ENCODE data around the gene PLXNA2. TPM values are rescaled to one million over a fixed set of nuclear protein-coding genes. Genes with fewer than 3 reads are reported as not detected.

The PLXNA2 gene
- total and polyA plus RNA-seq, 2 of the 13 experiments (the other 11 are each of a cell fraction or from before 2014, with no cell fraction given), result 1.1 to 2.1 TPM

GRCh38 chr1:208089149-208089548 is 155.0 kb downstream of the PLXNA2 start (continued):
- TF ChIP-seq, protein P1, sequence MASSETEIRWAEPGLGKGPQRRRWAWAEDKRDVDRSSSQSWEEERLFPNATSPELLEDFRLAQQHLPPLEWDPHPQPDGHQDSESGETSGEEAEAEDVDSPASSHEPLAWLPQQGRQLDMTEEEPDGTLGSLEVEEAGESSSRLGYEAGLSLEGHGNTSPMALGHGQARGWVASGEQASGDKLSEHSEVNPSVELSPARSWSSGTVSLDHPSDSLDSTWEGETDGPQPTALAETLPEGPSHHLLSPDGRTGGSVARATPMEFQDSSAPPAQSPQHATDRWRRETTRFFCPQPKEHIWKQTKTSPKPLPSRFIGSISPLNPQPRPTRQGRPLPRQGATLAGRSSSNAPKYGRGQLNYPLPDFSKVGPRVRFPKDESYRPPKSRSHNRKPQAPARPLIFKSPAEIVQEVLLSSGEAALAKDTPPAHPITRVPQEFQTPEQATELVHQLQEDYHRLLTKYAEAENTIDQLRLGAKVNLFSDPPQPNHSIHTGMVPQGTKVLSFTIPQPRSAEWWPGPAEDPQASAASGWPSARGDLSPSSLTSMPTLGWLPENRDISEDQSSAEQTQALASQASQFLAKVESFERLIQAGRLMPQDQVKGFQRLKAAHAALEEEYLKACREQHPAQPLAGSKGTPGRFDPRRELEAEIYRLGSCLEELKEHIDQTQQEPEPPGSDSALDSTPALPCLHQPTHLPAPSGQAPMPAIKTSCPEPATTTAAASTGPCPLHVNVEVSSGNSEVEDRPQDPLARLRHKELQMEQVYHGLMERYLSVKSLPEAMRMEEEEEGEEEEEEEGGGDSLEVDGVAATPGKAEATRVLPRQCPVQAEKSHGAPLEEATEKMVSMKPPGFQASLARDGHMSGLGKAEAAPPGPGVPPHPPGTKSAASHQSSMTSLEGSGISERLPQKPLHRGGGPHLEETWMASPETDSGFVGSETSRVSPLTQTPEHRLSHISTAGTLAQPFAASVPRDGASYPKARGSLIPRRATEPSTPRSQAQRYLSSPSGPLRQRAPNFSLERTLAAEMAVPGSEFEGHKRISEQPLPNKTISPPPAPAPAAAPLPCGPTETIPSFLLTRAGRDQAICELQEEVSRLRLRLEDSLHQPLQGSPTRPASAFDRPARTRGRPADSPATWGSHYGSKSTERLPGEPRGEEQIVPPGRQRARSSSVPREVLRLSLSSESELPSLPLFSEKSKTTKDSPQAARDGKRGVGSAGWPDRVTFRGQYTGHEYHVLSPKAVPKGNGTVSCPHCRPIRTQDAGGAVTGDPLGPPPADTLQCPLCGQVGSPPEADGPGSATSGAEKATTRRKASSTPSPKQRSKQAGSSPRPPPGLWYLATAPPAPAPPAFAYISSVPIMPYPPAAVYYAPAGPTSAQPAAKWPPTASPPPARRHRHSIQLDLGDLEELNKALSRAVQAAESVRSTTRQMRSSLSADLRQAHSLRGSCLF (CRISPR knock-in tag; IDR thresholded peaks at IDR 0.05; ENCODE audit: borderline replicate concordance), result no peak
- no peak for TF ChIP-seq SP140L (CRISPR knock-in tag; IDR thresholded peaks at IDR 0.05; ENCODE audit: borderline replicate concordance)
- no peak for TF ChIP-seq TBX2 (CRISPR knock-in tag; IDR thresholded peaks at IDR 0.05; ENCODE audit: borderline replicate concordance)

DNA sequence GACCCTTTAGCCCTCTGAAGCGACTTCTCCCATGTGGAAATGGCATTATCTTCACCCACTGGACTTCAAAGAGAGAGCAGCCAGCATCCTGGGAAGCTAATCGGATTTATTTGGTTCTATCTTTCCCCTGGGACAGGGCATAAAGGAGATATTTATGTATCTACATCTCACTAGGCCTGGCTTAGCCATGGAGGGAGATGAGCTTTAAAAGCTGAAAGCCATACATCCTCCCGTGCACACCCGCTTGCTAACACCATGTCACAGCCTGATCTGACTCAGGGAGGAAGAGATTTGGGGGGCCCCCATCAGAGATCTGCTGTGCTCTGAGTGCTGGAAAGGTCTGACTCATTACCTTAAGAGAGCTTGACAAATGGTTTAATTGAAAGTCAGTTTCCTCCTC is 155.9 kb downstream of the PLXNA2 start:
- no peak overlapping the region for H3K9ac ChIP-seq (ENCODE audit: insufficient read depth, low read depth, low read length)
- peaks cover 0 to 4% of the 10 kb centered on the region in 2 experiments; a peak in 1 of 5 replicates for H3K36me3 ChIP-seq (replicated peaks in 1 of 2; ENCODE audit: control insufficient read depth in 1 of 2, insufficient read depth in 2 of 2, low read length in 2 of 2)
- FAIRE-seq (no peak), DNase-seq (ENCODE audit: low spot score) (no peak), ATAC-seq (no peak)
- no peaks in the 10 kb centered on the region for H3K4me1 ChIP-seq (ENCODE audit: insufficient read depth, low read length)
- WGBS (ENCODE audit: low lambda C conversion rate), result 66% methylated on average over 4 of the region's 4 CpGs
- no TSS peak for BruUV-seq (replicated peaks)
- no peaks in the 10 kb centered on the region for H3K27me3 ChIP-seq (ENCODE audit: control insufficient read depth in 1 of 2, insufficient read depth in 2 of 2, low read length in 2 of 2)
- no peaks in the 10 kb centered on the region for H4K20me1 ChIP-seq (ENCODE audit: insufficient read depth, low read length)
- intact Hi-C loops (cut with micrococcal nuclease; ENCODE audit: unreplicated experiment), result no loop called here
- H3K27ac ChIP-seq (ENCODE audit: extremely low read length, insufficient read depth, low read length), result no peak overlapping the region
- no peak overlapping the region for H3K4me2 ChIP-seq (ENCODE audit: low read depth, low read length)
- no peak overlapping the region for H2AFZ ChIP-seq (ENCODE audit: low read length)
- H3K9me3 ChIP-seq (ENCODE audit: low read length), result no peaks in the 10 kb centered on the region
- H3K79me2 ChIP-seq (ENCODE audit: insufficient read depth, low read length), result no peaks in the 10 kb centered on the region
- in situ Hi-C loops (cut with HindIII; ENCODE audit: extremely low pct_ligation_motif_present, low pct_unique_long_range_greater_than_20kb), result loop anchor here (5.0 kb wide), 1 partner anchor 51 kb away; no protein-coding TSS in a partner anchor
- no peak for TF ChIP-seq JUN (CRISPR knock-in tag; IDR thresholded peaks at IDR 0.05)
- no peak for TF ChIP-seq HOXA9 (CRISPR knock-in tag; IDR thresholded peaks at IDR 0.05; ENCODE audit: borderline replicate concordance)
- no peak for TF ChIP-seq DDIT3 (CRISPR knock-in tag; IDR thresholded peaks at IDR 0.05)
- no peak for TF ChIP-seq THAP9 (CRISPR knock-in tag; IDR thresholded peaks at IDR 0.05; ENCODE audit: borderline replicate concordance)
- no peak for TF ChIP-seq RBM22 (optimal IDR thresholded peaks at IDR 0.05; ENCODE audit: low read length)
- no peak for TF ChIP-seq SAP130 (CRISPR knock-in tag; IDR thresholded peaks at IDR 0.05; ENCODE audit: low read depth)
- CTCF ChIA-PET (ENCODE audit: low intra/inter-chr PET ratio, low total read pairs), result no interaction called here
- POLR2A ChIA-PET, result no interaction called here
- no peak overlapping the region for H3K4me3 ChIP-seq (replicated peaks in 1 of 3; ENCODE audit: insufficient read depth in 1 of 3, low read depth in 2 of 3, low read length in 3 of 3)

All from HepG2 (cell line).